ENCODE measurements around the gene AATK. TPM values are rescaled to one million over a fixed set of nuclear protein-coding genes. Genes with fewer than 3 reads are reported as not detected.

Gene AATK
- total and polyA plus RNA-seq, 2 of the 13 experiments (the other 11 are each of a cell fraction or from before 2014, with no cell fraction given), result 2.9 to 8.4 TPM

GRCh38 chr17:81206166-81206565 lies 40.1 kb upstream of the AATK start:
- intact Hi-C loops (cut with micrococcal nuclease; ENCODE audit: unreplicated experiment) (no loop called here), in situ Hi-C loops (cut with HindIII; ENCODE audit: extremely low pct_ligation_motif_present, low pct_unique_long_range_greater_than_20kb) (no loop called here)
- ATAC-seq, result no peak
- no TSS peak for BruUV-seq (replicated peaks)
- Histone ChIP-seq H2AFZ (ENCODE audit: low read length) (no peak overlapping the region), H3K9me3 (ENCODE audit: low read length) (no peaks in the 10 kb centered on the region), H3K4me3 (replicated peaks in 1 of 3; ENCODE audit: insufficient read depth in 1 of 3, low read depth in 2 of 3, low read length in 3 of 3) (no peak overlapping the region), H3K4me1 (ENCODE audit: insufficient read depth, low read length) (no peaks in the 10 kb centered on the region), H3K27me3 (ENCODE audit: control insufficient read depth in 1 of 2, insufficient read depth in 2 of 2, low read length in 2 of 2) (no peaks in the 10 kb centered on the region), H4K20me1 (ENCODE audit: insufficient read depth, low read length) (no peaks in the 10 kb centered on the region; the same call in 1 of the 2 replicates), H3K4me2 (ENCODE audit: low read depth, low read length) (no peak overlapping the region), H3K79me2 (ENCODE audit: insufficient read depth, low read length) (no peaks in the 10 kb centered on the region), H3K36me3 (replicated peaks in 1 of 2; ENCODE audit: control insufficient read depth in 1 of 2, insufficient read depth in 2 of 2, low read length in 2 of 2) (peaks cover 17 to 44% of the 10 kb centered on the region in 2 experiments; a peak in 4 of 5 replicates), H3K27ac (ENCODE audit: extremely low read length, insufficient read depth, low read length) (no peak overlapping the region), H3K9ac (ENCODE audit: insufficient read depth, low read depth, low read length) (no peak overlapping the region)
- ChIA-PET POLR2A (no interaction called here), CTCF (ENCODE audit: low intra/inter-chr PET ratio, low total read pairs) (no interaction called here)
- DNase-seq (ENCODE audit: low spot score), result no peak
- no peak for FAIRE-seq
- 83% methylated on average over 4 of the region's 4 CpGs for WGBS (ENCODE audit: low lambda C conversion rate)
- TF ChIP-seq MIER2 (CRISPR knock-in tag; IDR thresholded peaks at IDR 0.05) (no peak), SMAD9 (CRISPR knock-in tag; IDR thresholded peaks at IDR 0.05) (no peak), RCOR2 (CRISPR knock-in tag; IDR thresholded peaks at IDR 0.05) (no peak), SRY (CRISPR knock-in tag; IDR thresholded peaks at IDR 0.05) (no peak), ZNF121 (CRISPR knock-in tag; IDR thresholded peaks at IDR 0.05) (no peak), ZNF138 (CRISPR knock-in tag; IDR thresholded peaks at IDR 0.05; ENCODE audit: low read depth) (no peak)

- Histone ChIP-seq H2AFZ (ENCODE audit: low read length) (no peak overlapping the region), H3K27ac (ENCODE audit: extremely low read length, insufficient read depth, low read length) (no peak overlapping the region), H3K4me3 (replicated peaks in 1 of 3; ENCODE audit: insufficient read depth in 1 of 3, low read depth in 2 of 3, low read length in 3 of 3) (no peak overlapping the region), H3K79me2 (ENCODE audit: insufficient read depth, low read length) (no peaks in the 10 kb centered on the region), H3K4me2 (ENCODE audit: low read depth, low read length) (no peak overlapping the region), H3K9me3 (ENCODE audit: low read length) (no peaks in the 10 kb centered on the region), H3K27me3 (ENCODE audit: control insufficient read depth in 1 of 2, insufficient read depth in 2 of 2, low read length in 2 of 2) (no peaks in the 10 kb centered on the region), H3K9ac (ENCODE audit: insufficient read depth, low read depth, low read length) (no peak overlapping the region), H3K36me3 (replicated peaks in 1 of 2; ENCODE audit: control insufficient read depth in 1 of 2, insufficient read depth in 2 of 2, low read length in 2 of 2) (peaks cover 19 to 56% of the 10 kb centered on the region in 2 experiments; a peak in 4 of 5 replicates), H4K20me1 (ENCODE audit: insufficient read depth, low read length) (no peaks in the 10 kb centered on the region; the same call in 1 of the 2 replicates), H3K4me1 (ENCODE audit: insufficient read depth, low read length) (no peaks in the 10 kb centered on the region)
- DNase-seq (ENCODE audit: low spot score) (no peak), ATAC-seq (no peak), FAIRE-seq (no peak)
- CTCF ChIA-PET (ENCODE audit: low intra/inter-chr PET ratio, low total read pairs), result no interaction called here
- 99% methylated on average over 8 of the region's 10 CpGs for WGBS (ENCODE audit: low lambda C conversion rate)
- intact Hi-C loops (cut with micrococcal nuclease; ENCODE audit: unreplicated experiment) (loop anchor here (5.0 kb wide), 1 partner anchor 62 kb away; no protein-coding TSS in a partner anchor), in situ Hi-C loops (cut with HindIII; ENCODE audit: extremely low pct_ligation_motif_present, low pct_unique_long_range_greater_than_20kb) (no loop called here)
- POLR2A ChIA-PET, result no interaction called here
- BruUV-seq (replicated peaks), result no TSS peak
- TF ChIP-seq HMG20A (CRISPR knock-in tag; IDR thresholded peaks at IDR 0.05; ENCODE audit: borderline replicate concordance), result no peak
- no peak for TF ChIP-seq NR0B2 (CRISPR knock-in tag; IDR thresholded peaks at IDR 0.05)
- TF ChIP-seq KLF16 (CRISPR knock-in tag; IDR thresholded peaks at IDR 0.05), result no peak
- no peak for TF ChIP-seq MAFK (conservative IDR thresholded peaks at IDR 0.05 in 1 of 2, IDR thresholded peaks at IDR 0.05 in 1 of 2; ENCODE audit: low read length in 2 of 2)
- TF ChIP-seq SIX4 (CRISPR knock-in tag; IDR thresholded peaks at IDR 0.05), result no peak
- TF ChIP-seq ZNF280D (CRISPR knock-in tag; IDR thresholded peaks at IDR 0.05), result no peak
- TF ChIP-seq RBM39 (IDR thresholded peaks at IDR 0.05; ENCODE audit: low read depth, low read length, poor library complexity, severe bottlenecking), result no peak
- no peak for TF ChIP-seq SP4 (CRISPR knock-in tag; IDR thresholded peaks at IDR 0.05)
Measured at GRCh38 chr17:81204578-81204977, 38.6 kb upstream of the AATK start.

Measured in HepG2 (cell line).